K562 (cell line): Measurements from ENCODE around the gene TXNDC8. TPM values are rescaled to one million over a fixed set of nuclear protein-coding genes. Genes with fewer than 3 reads are reported as not detected.

Source experiments
- ARID3B ChIP-seq: fragments of 250-450 bp; sonication (Bioruptor Pico); IDR thresholded peaks from 2 replicates; pipeline ENCODE4 v1.4.0; 2020; ENCODE audit warnings: borderline replicate concordance
- ATF2 ChIP-seq: sonication (generic); formaldehyde crosslinking; IDR thresholded peaks from 2 replicates; pipeline ENCODE4 v1.8.1; 2022; ENCODE audit warnings: missing genetic modification reagents
- CBX1 ChIP-seq: sonication (generic); IDR thresholded peaks from 2 replicates; pipeline ENCODE4 v1.6.1; 2016; ENCODE audit warnings: antibody characterized with exemption, low read depth, mild to moderate bottlenecking
- CREBBP ChIP-seq: IDR thresholded peaks from one replicate; pipeline ENCODE4 v1.6.1; 2012; ENCODE audit warnings: low read depth, mild to moderate bottlenecking, control low read depth, inconsistent platforms, low read length
- IRF1 ChIP-seq: sonication (generic); formaldehyde crosslinking; IDR thresholded peaks from 2 replicates; pipeline ENCODE4 v1.8.0; 2022; ENCODE audit warnings: missing genetic modification reagents, mild to moderate bottlenecking, borderline replicate concordance
- NCOA2 ChIP-seq, 2 experiments: fragments of 450-650 bp; IDR thresholded peaks; 2 replicates each; pipeline ENCODE4 v1.6.1; 2018; ENCODE audit warnings: mild to moderate bottlenecking in 2 of 2, moderate library complexity in 1 of 2; ENCODE audit not compliant: partially characterized antibody in 2 of 2
- RAD51 ChIP-seq: fragments of 450-650 bp; IDR thresholded peaks from 2 replicates; pipeline ENCODE4 v1.7.1; 2016; ENCODE audit warnings: low read depth, mild to moderate bottlenecking, borderline replicate concordance
- RBM15 ChIP-seq: fragments of 200-400 bp; formaldehyde crosslinking; IDR thresholded peaks from 2 replicates; pipeline ENCODE4 v1.6.1; 2018; ENCODE audit warnings: mild to moderate bottlenecking, low read length, moderate library complexity; ENCODE audit not compliant: insufficient read depth
- RUNX1 ChIP-seq: sonication (generic); IDR thresholded peaks from 2 replicates; pipeline ENCODE4 v1.6.1; 2016; ENCODE audit warnings: antibody characterized with exemption, low read depth
- SREBF2 ChIP-seq: sonication (generic); formaldehyde crosslinking; IDR thresholded peaks from 2 replicates; pipeline ENCODE4 v1.4.0; 2020; ENCODE audit warnings: mild to moderate bottlenecking, missing genetic modification reagents
- USF2 ChIP-seq: sonication (generic); formaldehyde crosslinking; IDR thresholded peaks from 2 replicates; pipeline ENCODE4 v1.5.0; 2020; ENCODE audit warnings: missing genetic modification reagents
- ZBTB40 ChIP-seq, 2 experiments: fragments of 450-650 bp in 1 of 2; sonication (generic) in 1 of 2; formaldehyde crosslinking in 1 of 2; IDR thresholded peaks; 2 replicates each; pipeline versions ENCODE4 v1.7.1 to v1.9.0; 2016 to 2022; ENCODE audit warnings: inconsistent platforms in 1 of 2, mild to moderate bottlenecking in 1 of 2, missing genetic modification reagents in 1 of 2
- ZNF239 ChIP-seq: fragments of 250-450 bp; sonication (Bioruptor Pico); IDR thresholded peaks from 2 replicates; pipeline ENCODE4 v1.4.0; 2020; ENCODE audit warnings: mild to moderate bottlenecking
- polyA plus RNA-seq, 8 experiments: library from polyadenylated mRNA; depleted of rRNA in 4 of 8; stranded (reverse) in 5 of 8; unstranded in 3 of 8; fragments of >200 nt; fragmentation: Nextera tagmentation in 2 of 8; fragmentation: Illumina TruSeq in 1 of 8; extraction: Ambion mirVana in 2 of 8; extraction: Trizol in 1 of 8; gene quantifications; 2 replicates each; pipeline versions ENCODE4 v1.2.1 to v1.2.3, GENCODE V29; 2011 to 2014; ENCODE audit warnings: inconsistent platforms in 1 of 8, missing spikeins in 1 of 8
- total RNA-seq, 7 experiments: library from RNA; depleted of rRNA in 6 of 7; stranded (reverse); fragments of >200 nt in 6 of 7; fragmentation: Illumina TruSeq in 2 of 7; extraction: Trizol in 2 of 7; gene quantifications; 2 replicates each; pipeline versions ENCODE4 v1.2.1 to v1.2.3, GENCODE V29; 2011 to 2021; ENCODE audit warnings: low replicate concordance in 1 of 7

The TXNDC8 gene
- total and polyA plus RNA-seq, 9 of the 15 experiments (the other 6 are each of a cell fraction or from before 2014, with no cell fraction given) = not detected

GRCh38 chr9:110371411-110372007 is 33.8 kb upstream of the TXNDC8 start (continued):
- TF ChIP-seq USF2 (CRISPR knock-in tag) (no peak), ZBTB40 (IDR thresholded peaks at IDR 0.05) (no peak), ZBTB40 (CRISPR knock-in tag; IDR thresholded peaks at IDR 0.05) (no peak), ZNF239 (CRISPR knock-in tag) (peak; percentile 77), CREBBP (no peak), RBM15 (no peak), IRF1 (CRISPR knock-in tag) (no peak), NCOA2 (IDR thresholded peaks at IDR 0.05; ENCODE audit: partially characterized antibody in 2 of 2) (peak; percentile 89), ATF2 (CRISPR knock-in tag) (no peak), RUNX1 (peak; percentile 82), RAD51 (0 out of 2 replicates have a peak, but pooled peaks have one; percentile 46), ARID3B (CRISPR knock-in tag) (no peak), SREBF2 (CRISPR knock-in tag) (no peak), CBX1 (no peak)
